ENCODE data around the gene OLIG2. TPM values are rescaled to one million over a fixed set of nuclear protein-coding genes. Genes with fewer than 3 reads are reported as not detected.

Gene OLIG2
- total and polyA plus RNA-seq, 2 experiments from 2014 or later, result 0.15 to 1.4 TPM

- Mint-ChIP-seq H3K4me3 (no peak overlapping the region), H3K9me3 (peaks cover under 1% of the 10 kb centered on the region; the same call in 1 of the 3 replicates), H3K4me1 (peaks cover 20% of the 10 kb centered on the region), H3K27me3 (ENCODE audit: insufficient read depth, low read depth, poor library complexity) (peaks cover 20% of the 10 kb centered on the region), H3K36me3 (ENCODE audit: low read depth) (no peaks in the 10 kb centered on the region), H3K27ac (no peak overlapping the region)
- Histone ChIP-seq H3K27ac (ENCODE audit: low read depth) (no peak overlapping the region), H2AFZ (no peak overlapping the region), H3K9me2 (ENCODE audit: insufficient read depth) (no peaks in the 10 kb centered on the region), H3K4me3 (no peak overlapping the region), H3K36me3 (ENCODE audit: insufficient read depth) (no peaks in the 10 kb centered on the region), H4K20me1 (replicated peaks; ENCODE audit: insufficient read depth) (no peaks in the 10 kb centered on the region), H3K4me1 (ENCODE audit: insufficient read depth) (0 out of 2 replicates have a peak, but pooled peaks cover 14% of the 10 kb centered on the region), H3K4me2 (no peak overlapping the region), H3K27me3 (ENCODE audit: insufficient read depth) (peaks cover 53% of the 10 kb centered on the region), H3K79me2 (replicated peaks; ENCODE audit: insufficient read depth) (no peaks in the 10 kb centered on the region), H3F3A (replicated peaks; ENCODE audit: low read depth) (0 out of 2 replicates have a peak, but pooled peaks cover 6% of the 10 kb centered on the region)
- DNase-seq (ENCODE audit: low spot score) (no peak), ATAC-seq (no peak)
- no peak for TF ChIP-seq REST (IDR thresholded peaks at IDR 0.05; ENCODE audit: unreplicated experiment)
- TF ChIP-seq ETS1 (IDR thresholded peaks at IDR 0.05), result no peak
- no peak for TF ChIP-seq ZNF114 (CRISPR knock-in tag; IDR thresholded peaks at IDR 0.05)
- TF ChIP-seq JUNB (IDR thresholded peaks at IDR 0.05; ENCODE audit: unreplicated experiment), result no peak
- TF ChIP-seq NANOG (IDR thresholded peaks at IDR 0.05; ENCODE audit: borderline replicate concordance), result no peak
- TF ChIP-seq STAT1 (IDR thresholded peaks at IDR 0.05; ENCODE audit: unreplicated experiment), result no peak
- no peak for TF ChIP-seq ZNF331 (CRISPR knock-in tag; IDR thresholded peaks at IDR 0.05; ENCODE audit: low read depth)
- no peak for TF ChIP-seq CTCF (conservative IDR thresholded peaks at IDR 0.05; ENCODE audit: low read depth in 2 of 2)
- TF ChIP-seq ZNF462 (CRISPR knock-in tag; IDR thresholded peaks at IDR 0.05), result no peak
- TF ChIP-seq CREB1 (CRISPR knock-in tag; IDR thresholded peaks at IDR 0.05; ENCODE audit: low read depth), result no peak
- TF ChIP-seq EZH2 (IDR thresholded peaks at IDR 0.05; ENCODE audit: low read depth, unreplicated experiment), result no peak
- no peak for TF ChIP-seq EZH2phosphoT487 (IDR thresholded peaks at IDR 0.05; ENCODE audit: unreplicated experiment)
- no peak for TF ChIP-seq POLR2AphosphoS5 (IDR thresholded peaks at IDR 0.05; ENCODE audit: low read depth)
These were observed 37.7 kb downstream of the OLIG2 start for GRCh38 chr21:33063375-33063883.
